ENCODE measurements around the gene BARHL1. TPM values are rescaled to one million over a fixed set of nuclear protein-coding genes. Genes with fewer than 3 reads are reported as not detected.

The BARHL1 gene
- total RNA-seq = not detected in 2 replicates

GRCh38 chr9:132582276-132582785 lies at the start of gene BARHL1:
BARHL1 (plus strand) TSS chr9:132582606; CDS start chr9:132582798, 192 bp downstream.

Other genes starting within 250 kb of the BARHL1 start
- gene SETX, start 227.6 kb upstream of the BARHL1 start, total RNA-seq = 72.7 and 78.9 TPM in 2 replicates
- gene TTF1, start 175.8 kb upstream of the BARHL1 start, total RNA-seq = 9.4 and 9.6 TPM in 2 replicates
- gene CFAP77, start 172.4 kb upstream of the BARHL1 start, total RNA-seq = not detected in 2 replicates
- gene DDX31, start 87.4 kb downstream of the BARHL1 start, total RNA-seq = 9.4 and 9.6 TPM in 2 replicates
- 9.0 and 10.1 TPM in 2 replicates for gene GTF3C4, start 87.9 kb downstream of the BARHL1 start, total RNA-seq

All from aortic smooth muscle cell (primary cell).